SK-N-SH (cell line): ENCODE measurements around the gene TOP3A. TPM values are rescaled to one million over a fixed set of nuclear protein-coding genes. Genes with fewer than 3 reads are reported as not detected.

Source experiments
- CTCF ChIA-PET: fragments of 300-600, 350-600 bp; formaldehyde crosslinking; extraction: SDS; loops from one replicate; lab custom pipeline; 2021; lab: Yijun Ruan, JAX
- POLR2A ChIA-PET: fragments of 350-600 bp; sonication (Branson Sonifier 250); formaldehyde crosslinking; extraction: SDS; loops from one replicate; lab custom pipeline; 2020; ENCODE audit warnings: antibody characterized with exemption, inconsistent platforms; lab: Yijun Ruan, JAX
- DNase-seq: peaks from one replicate; pipeline ENCODE4 v3.0.0; 2012
- H2AFZ ChIP-seq: fragments of 200-600 bp; sonication (generic); 2 replicates; pipeline ENCODE4 v1.8.1; 2016; ENCODE audit warnings: antibody characterized with exemption, mild to moderate bottlenecking, low read depth
- H3F3A ChIP-seq: fragments of 200-600 bp; sonication (generic); replicated peaks from 2 replicates; pipeline ENCODE3; 2016; ENCODE audit warnings: antibody characterized with exemption, mild to moderate bottlenecking; ENCODE audit not compliant: insufficient read depth
- H3K27ac ChIP-seq, 2 experiments: fragments of 200-500 bp in 1 of 2; fragments of 200-600 bp in 1 of 2; sonication (Bioruptor generic) in 1 of 2; sonication (generic), shearing (Covaris generic) in 1 of 2; 2 replicates each; pipeline versions ENCODE4 v1.5.1 to v1.6.1; 2014 to 2016; ENCODE audit warnings: low read depth in 2 of 2, inconsistent platforms in 1 of 2, low read length in 1 of 2, mild to moderate bottlenecking in 1 of 2, mixed read lengths in 1 of 2
- H3K27me3 ChIP-seq: fragments of 200-600 bp; sonication (generic), shearing (Covaris generic); 2 replicates; pipeline ENCODE4 v1.6.1; 2016; ENCODE audit warnings: mixed run types; ENCODE audit not compliant: insufficient read depth
- H3K36me3 ChIP-seq, 2 experiments: fragments of 200-500 bp in 1 of 2; fragments of 200-600 bp in 1 of 2; sonication (Bioruptor generic) in 1 of 2; sonication (generic) in 1 of 2; replicated peaks in 1 of 2; 2 replicates each; pipeline versions ENCODE3 to v1.5.1; 2014 to 2016; ENCODE audit warnings: low read length in 1 of 2, mild to moderate bottlenecking in 1 of 2; ENCODE audit not compliant: insufficient read depth in 2 of 2, control insufficient read depth in 1 of 2
- H3K4me1 ChIP-seq, 2 experiments: fragments of 200-500 bp in 1 of 2; fragments of 200-600 bp in 1 of 2; sonication (Bioruptor generic) in 1 of 2; sonication (generic), shearing (Covaris generic) in 1 of 2; 2 replicates each; pipeline versions ENCODE4 v1.5.1 to v1.6.1; 2014 to 2016; ENCODE audit warnings: low read depth in 1 of 2, low read length in 1 of 2, mixed run types in 1 of 2; ENCODE audit not compliant: insufficient read depth in 2 of 2, control insufficient read depth in 1 of 2
- H3K4me2 ChIP-seq: fragments of 200-600 bp; sonication (generic), shearing (Covaris generic); 2 replicates; pipeline ENCODE4 v1.6.1; 2017; ENCODE audit warnings: mixed run types
- H3K4me3 ChIP-seq, 2 experiments: fragments of 200-500 bp in 1 of 2; fragments of 200-600 bp in 1 of 2; sonication (Bioruptor generic) in 1 of 2; sonication (generic), shearing (Covaris generic) in 1 of 2; 2 replicates each; pipeline versions ENCODE4 v1.5.1 to v1.8.1; 2014 to 2016; ENCODE audit warnings: low read depth in 2 of 2, inconsistent platforms in 1 of 2, low read length in 1 of 2, mild to moderate bottlenecking in 1 of 2, mixed read lengths in 1 of 2, moderate library complexity in 1 of 2
- H3K79me2 ChIP-seq: fragments of 200-600 bp; sonication (generic); 2 replicates; pipeline ENCODE4 v1.8.1; 2017; ENCODE audit warnings: mild to moderate bottlenecking; ENCODE audit not compliant: insufficient read depth
- H3K9ac ChIP-seq: fragments of 200-600 bp; sonication (generic); 2 replicates; pipeline ENCODE4 v1.6.1; 2017; ENCODE audit warnings: mixed run types
- H3K9me2 ChIP-seq: fragments of 200-600 bp; sonication (generic); 2 replicates; pipeline ENCODE4 v1.6.1; 2017; ENCODE audit warnings: mixed run types
- H3K9me3 ChIP-seq: fragments of 200-600 bp; sonication (generic); 2 replicates; pipeline ENCODE4 v1.6.1; 2017; ENCODE audit warnings: mixed run types, mild to moderate bottlenecking, moderate library complexity
- H4K20me1 ChIP-seq: fragments of 200-600 bp; sonication (generic); 2 replicates; pipeline ENCODE4 v1.6.1; 2017; ENCODE audit warnings: mild to moderate bottlenecking, mixed run types; ENCODE audit not compliant: insufficient read depth
- ELF1 ChIP-seq: IDR thresholded peaks from 2 replicates; pipeline ENCODE4 v1.4.0; 2012
- EZH2phosphoT487 ChIP-seq: fragments of 200-600 bp; sonication (generic); IDR thresholded peaks from 2 replicates; pipeline ENCODE4 v1.6.1; 2017; ENCODE audit warnings: low read depth, mixed run types, mild to moderate bottlenecking, antibody characterized with exemption, moderate library complexity, borderline replicate concordance
- FOXM1 ChIP-seq: IDR thresholded peaks from 2 replicates; pipeline ENCODE4 v1.4.0; 2012; ENCODE audit warnings: low read depth, mild to moderate bottlenecking
- GATA2 ChIP-seq: sonication (generic); formaldehyde crosslinking; IDR thresholded peaks from 2 replicates; pipeline ENCODE4 v1.5.0; 2020; ENCODE audit warnings: mild to moderate bottlenecking, missing genetic modification reagents
- JUND ChIP-seq: IDR thresholded peaks from 2 replicates; pipeline ENCODE4 v1.4.0; 2012
- NFIC ChIP-seq: IDR thresholded peaks from 2 replicates; pipeline ENCODE4 v1.4.0; 2012; ENCODE audit warnings: borderline replicate concordance
- RFX5 ChIP-seq: IDR thresholded peaks from 2 replicates; pipeline ENCODE4 v1.6.1; 2012; ENCODE audit warnings: mild to moderate bottlenecking, improper control_type of control experiment, low read length
- SMC3 ChIP-seq: IDR thresholded peaks from 2 replicates; pipeline ENCODE4 v1.6.1; 2012; ENCODE audit warnings: low read depth, low read length, improper control_type of control experiment
- TEAD4 ChIP-seq: IDR thresholded peaks from 2 replicates; pipeline ENCODE4 v1.4.0; 2012; ENCODE audit warnings: mild to moderate bottlenecking, borderline replicate concordance; ENCODE audit not compliant: insufficient read depth
- YY1 ChIP-seq: IDR thresholded peaks from 2 replicates; pipeline ENCODE4 v1.4.0; 2012; ENCODE audit warnings: low read depth, mild to moderate bottlenecking
- WGBS: methylation state at CpG from one replicate; pipeline ENCODE4 v1.1.6; 2017; ENCODE audit warnings: low lambda C conversion rate; 5-methylcytosine and 5-hydroxymethylcytosine counted together
- polyA plus RNA-seq, 3 experiments: library from polyadenylated mRNA; depleted of rRNA; stranded (reverse); fragments of >200 nt; gene quantifications; 2 replicates each; pipeline ENCODE4 v1.2.3, GENCODE V29; 2012
- TF ChIP-seq, protein P1 (sequence below): IDR thresholded peaks from 2 replicates; pipeline ENCODE4 v1.4.0; 2012; ENCODE audit warnings: low read depth, borderline replicate concordance
- TF ChIP-seq, protein P2 (sequence below): IDR thresholded peaks from 2 replicates; pipeline ENCODE4; 2012
- TF ChIP-seq, protein P3 (sequence below): IDR thresholded peaks from 2 replicates; pipeline ENCODE4 v1.4.0; 2012; ENCODE audit warnings: low read depth

The TOP3A gene
- polyA plus RNA-seq, 1 of the 3 experiments (the other 2 are of a cell fraction): 14.7 TPM

GRCh38 chr17:18241229-18241871 lies 73.4 kb downstream of the TOP3A start:
- H3K36me3 ChIP-seq: peaks cover 12 to 48% of the 10 kb centered on the region in 2 experiments
- H3K27ac ChIP-seq: no peak overlapping the region
- H3K4me2 ChIP-seq: no peak overlapping the region
- ChIA-PET CTCF (interaction anchor here (0.9 kb wide), 1 partner anchor 24 kb away, joined by 5 read pairs; no protein-coding TSS in a partner anchor), POLR2A (no interaction called here)
- no peaks in the 10 kb centered on the region for H3K79me2 ChIP-seq
- 89% methylated on average over 27 of the region's 28 CpGs for WGBS
- no peaks in the 10 kb centered on the region for H3K9me2 ChIP-seq
- DNase-seq: no peak
- no peak overlapping the region for H3K4me3 ChIP-seq
- H4K20me1 ChIP-seq: no peaks in the 10 kb centered on the region
- no peaks in the 10 kb centered on the region for H3K4me1 ChIP-seq
- no peak overlapping the region for H2AFZ ChIP-seq
- H3F3A ChIP-seq: no peaks in the 10 kb centered on the region
- H3K9me3 ChIP-seq: no peaks in the 10 kb centered on the region
- no peak overlapping the region for H3K9ac ChIP-seq
- TF ChIP-seq JUND (no peak), RFX5 (no peak), EZH2phosphoT487 (no peak), NFIC (no peak), YY1 (no peak)
- TF ChIP-seq, protein P1, sequence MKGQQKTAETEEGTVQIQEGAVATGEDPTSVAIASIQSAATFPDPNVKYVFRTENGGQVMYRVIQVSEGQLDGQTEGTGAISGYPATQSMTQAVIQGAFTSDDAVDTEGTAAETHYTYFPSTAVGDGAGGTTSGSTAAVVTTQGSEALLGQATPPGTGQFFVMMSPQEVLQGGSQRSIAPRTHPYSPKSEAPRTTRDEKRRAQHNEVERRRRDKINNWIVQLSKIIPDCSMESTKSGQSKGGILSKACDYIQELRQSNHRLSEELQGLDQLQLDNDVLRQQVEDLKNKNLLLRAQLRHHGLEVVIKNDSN: no peak
- H3K27me3 ChIP-seq: no peaks in the 10 kb centered on the region

- peaks cover 6 to 41% of the 10 kb centered on the region in 2 experiments for H3K36me3 ChIP-seq
- H3K4me1 ChIP-seq: peaks cover 0 to 2% of the 10 kb centered on the region in 2 experiments; a peak in 2 of 4 replicates
- WGBS: 95% methylated on average over 16 of the region's 19 CpGs
- no peak overlapping the region for H3K9ac ChIP-seq
- no peaks in the 10 kb centered on the region for H3K9me2 ChIP-seq
- H3K27me3 ChIP-seq: no peaks in the 10 kb centered on the region
- TF ChIP-seq SMC3 (no peak), TEAD4 (no peak), RFX5 (no peak), ELF1 (no peak), FOXM1 (no peak), GATA2 (CRISPR knock-in tag) (no peak)
- TF ChIP-seq, protein P1: no peak
- TF ChIP-seq, protein P2, sequence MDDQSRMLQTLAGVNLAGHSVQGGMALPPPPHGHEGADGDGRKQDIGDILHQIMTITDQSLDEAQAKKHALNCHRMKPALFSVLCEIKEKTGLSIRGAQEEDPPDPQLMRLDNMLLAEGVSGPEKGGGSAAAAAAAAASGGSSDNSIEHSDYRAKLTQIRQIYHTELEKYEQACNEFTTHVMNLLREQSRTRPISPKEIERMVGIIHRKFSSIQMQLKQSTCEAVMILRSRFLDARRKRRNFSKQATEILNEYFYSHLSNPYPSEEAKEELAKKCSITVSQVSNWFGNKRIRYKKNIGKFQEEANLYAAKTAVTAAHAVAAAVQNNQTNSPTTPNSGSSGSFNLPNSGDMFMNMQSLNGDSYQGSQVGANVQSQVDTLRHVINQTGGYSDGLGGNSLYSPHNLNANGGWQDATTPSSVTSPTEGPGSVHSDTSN: no peak
- TF ChIP-seq, protein P3, sequence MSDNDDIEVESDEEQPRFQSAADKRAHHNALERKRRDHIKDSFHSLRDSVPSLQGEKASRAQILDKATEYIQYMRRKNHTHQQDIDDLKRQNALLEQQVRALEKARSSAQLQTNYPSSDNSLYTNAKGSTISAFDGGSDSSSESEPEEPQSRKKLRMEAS: no peak
- CTCF ChIA-PET: interaction anchor here (0.9 to 1.3 kb wide), 2 partner anchors 8 to 23 kb away, joined by 3 to 5 read pairs; no protein-coding TSS in a partner anchor
- no peaks in the 10 kb centered on the region for H3K9me3 ChIP-seq
- no peak for DNase-seq
- no peak overlapping the region for H3K4me2 ChIP-seq
- H3K27ac ChIP-seq: no peak overlapping the region
- H3K4me3 ChIP-seq: no peak overlapping the region
- H2AFZ ChIP-seq: no peak overlapping the region
- H4K20me1 ChIP-seq: no peaks in the 10 kb centered on the region
- H3F3A ChIP-seq: peaks cover 2% of the 10 kb centered on the region
- POLR2A ChIA-PET: no interaction called here
- no peaks in the 10 kb centered on the region for H3K79me2 ChIP-seq
These were observed 74.3 kb downstream of the TOP3A start for GRCh38 chr17:18240449-18240848.
